SK-N-SH (cell line): ENCODE measurements around the gene KRT4. TPM values are rescaled to one million over a fixed set of nuclear protein-coding genes. Genes with fewer than 3 reads are reported as not detected.

Source experiments
- CTCF ChIA-PET: fragments of 300-600, 350-600 bp; formaldehyde crosslinking; extraction: SDS; loops from one replicate; lab custom pipeline; 2021; lab: Yijun Ruan, JAX
- POLR2A ChIA-PET: fragments of 350-600 bp; sonication (Branson Sonifier 250); formaldehyde crosslinking; extraction: SDS; loops from one replicate; lab custom pipeline; 2020; ENCODE audit warnings: antibody characterized with exemption, inconsistent platforms; lab: Yijun Ruan, JAX
- DNase-seq: peaks from one replicate; pipeline ENCODE4 v3.0.0; 2012
- H2AFZ ChIP-seq: fragments of 200-600 bp; sonication (generic); 2 replicates; pipeline ENCODE4 v1.8.1; 2016; ENCODE audit warnings: antibody characterized with exemption, mild to moderate bottlenecking, low read depth
- H3F3A ChIP-seq: fragments of 200-600 bp; sonication (generic); replicated peaks from 2 replicates; pipeline ENCODE3; 2016; ENCODE audit warnings: antibody characterized with exemption, mild to moderate bottlenecking; ENCODE audit not compliant: insufficient read depth
- H3K27ac ChIP-seq, 2 experiments: fragments of 200-500 bp in 1 of 2; fragments of 200-600 bp in 1 of 2; sonication (Bioruptor generic) in 1 of 2; sonication (generic), shearing (Covaris generic) in 1 of 2; 2 replicates each; pipeline versions ENCODE4 v1.5.1 to v1.6.1; 2014 to 2016; ENCODE audit warnings: low read depth in 2 of 2, inconsistent platforms in 1 of 2, low read length in 1 of 2, mild to moderate bottlenecking in 1 of 2, mixed read lengths in 1 of 2
- H3K27me3 ChIP-seq: fragments of 200-600 bp; sonication (generic), shearing (Covaris generic); 2 replicates; pipeline ENCODE4 v1.6.1; 2016; ENCODE audit warnings: mixed run types; ENCODE audit not compliant: insufficient read depth
- H3K36me3 ChIP-seq, 2 experiments: fragments of 200-500 bp in 1 of 2; fragments of 200-600 bp in 1 of 2; sonication (Bioruptor generic) in 1 of 2; sonication (generic) in 1 of 2; replicated peaks in 1 of 2; 2 replicates each; pipeline versions ENCODE3 to v1.5.1; 2014 to 2016; ENCODE audit warnings: low read length in 1 of 2, mild to moderate bottlenecking in 1 of 2; ENCODE audit not compliant: insufficient read depth in 2 of 2, control insufficient read depth in 1 of 2
- H3K4me1 ChIP-seq, 2 experiments: fragments of 200-500 bp in 1 of 2; fragments of 200-600 bp in 1 of 2; sonication (Bioruptor generic) in 1 of 2; sonication (generic), shearing (Covaris generic) in 1 of 2; 2 replicates each; pipeline versions ENCODE4 v1.5.1 to v1.6.1; 2014 to 2016; ENCODE audit warnings: low read depth in 1 of 2, low read length in 1 of 2, mixed run types in 1 of 2; ENCODE audit not compliant: insufficient read depth in 2 of 2, control insufficient read depth in 1 of 2
- H3K4me2 ChIP-seq: fragments of 200-600 bp; sonication (generic), shearing (Covaris generic); 2 replicates; pipeline ENCODE4 v1.6.1; 2017; ENCODE audit warnings: mixed run types
- H3K4me3 ChIP-seq, 2 experiments: fragments of 200-500 bp in 1 of 2; fragments of 200-600 bp in 1 of 2; sonication (Bioruptor generic) in 1 of 2; sonication (generic), shearing (Covaris generic) in 1 of 2; 2 replicates each; pipeline versions ENCODE4 v1.5.1 to v1.8.1; 2014 to 2016; ENCODE audit warnings: low read depth in 2 of 2, inconsistent platforms in 1 of 2, low read length in 1 of 2, mild to moderate bottlenecking in 1 of 2, mixed read lengths in 1 of 2, moderate library complexity in 1 of 2
- H3K79me2 ChIP-seq: fragments of 200-600 bp; sonication (generic); 2 replicates; pipeline ENCODE4 v1.8.1; 2017; ENCODE audit warnings: mild to moderate bottlenecking; ENCODE audit not compliant: insufficient read depth
- H3K9ac ChIP-seq: fragments of 200-600 bp; sonication (generic); 2 replicates; pipeline ENCODE4 v1.6.1; 2017; ENCODE audit warnings: mixed run types
- H3K9me2 ChIP-seq: fragments of 200-600 bp; sonication (generic); 2 replicates; pipeline ENCODE4 v1.6.1; 2017; ENCODE audit warnings: mixed run types
- H3K9me3 ChIP-seq: fragments of 200-600 bp; sonication (generic); 2 replicates; pipeline ENCODE4 v1.6.1; 2017; ENCODE audit warnings: mixed run types, mild to moderate bottlenecking, moderate library complexity
- H4K20me1 ChIP-seq: fragments of 200-600 bp; sonication (generic); 2 replicates; pipeline ENCODE4 v1.6.1; 2017; ENCODE audit warnings: mild to moderate bottlenecking, mixed run types; ENCODE audit not compliant: insufficient read depth
- CHD2 ChIP-seq: fragments of 150-350 bp; IDR thresholded peaks from 2 replicates; pipeline ENCODE4 v1.6.1; 2018; ENCODE audit warnings: low read length; ENCODE audit not compliant: partially characterized antibody
- ELF1 ChIP-seq: IDR thresholded peaks from 2 replicates; pipeline ENCODE4 v1.4.0; 2012
- FOXJ3 ChIP-seq: sonication (generic); formaldehyde crosslinking; IDR thresholded peaks from 2 replicates; pipeline ENCODE4 v1.5.1; 2020; ENCODE audit warnings: mild to moderate bottlenecking, missing genetic modification reagents
- FOXM1 ChIP-seq: IDR thresholded peaks from 2 replicates; pipeline ENCODE4 v1.4.0; 2012; ENCODE audit warnings: low read depth, mild to moderate bottlenecking
- GABPA ChIP-seq: IDR thresholded peaks from 2 replicates; pipeline ENCODE4 v1.4.0; 2012; ENCODE audit warnings: low read depth, mild to moderate bottlenecking
- GATA2 ChIP-seq: sonication (generic); formaldehyde crosslinking; IDR thresholded peaks from 2 replicates; pipeline ENCODE4 v1.5.0; 2020; ENCODE audit warnings: mild to moderate bottlenecking, missing genetic modification reagents
- MXI1 ChIP-seq: IDR thresholded peaks from 2 replicates; pipeline ENCODE4 v1.6.1; 2012; ENCODE audit warnings: mild to moderate bottlenecking, low read depth, low read length, improper control_type of control experiment
- NRF1 ChIP-seq: IDR thresholded peaks from 2 replicates; pipeline ENCODE4 v1.6.1; 2012; ENCODE audit warnings: low read depth, mild to moderate bottlenecking, low read length
- POLR2AphosphoS5 ChIP-seq: IDR thresholded peaks from 2 replicates; pipeline ENCODE4 v1.6.1; 2012; ENCODE audit warnings: low read depth, low read length
- RCOR1 ChIP-seq: fragments of 150-350 bp; IDR thresholded peaks from 2 replicates; pipeline ENCODE4 v1.6.1; 2017; ENCODE audit warnings: antibody characterized with exemption, low read length
- RXRA ChIP-seq: IDR thresholded peaks from 2 replicates; pipeline ENCODE4 v1.4.0; 2012; ENCODE audit warnings: low read depth, mild to moderate bottlenecking, borderline replicate concordance
- WGBS: methylation state at CpG from one replicate; pipeline ENCODE4 v1.1.6; 2017; ENCODE audit warnings: low lambda C conversion rate; 5-methylcytosine and 5-hydroxymethylcytosine counted together
- polyA plus RNA-seq, 3 experiments: library from polyadenylated mRNA; depleted of rRNA; stranded (reverse); fragments of >200 nt; gene quantifications; 2 replicates each; pipeline ENCODE4 v1.2.3, GENCODE V29; 2012
- TF ChIP-seq, protein P1 (sequence below): IDR thresholded peaks from 2 replicates; pipeline ENCODE4 v1.4.0; 2012; ENCODE audit warnings: low read depth, borderline replicate concordance
- TF ChIP-seq, protein P2 (sequence below): fragments of 150-350 bp; IDR thresholded peaks from 2 replicates; pipeline ENCODE4 v1.6.1; 2017; ENCODE audit warnings: antibody characterized with exemption, low read length, low read depth, borderline replicate concordance
- TF ChIP-seq, protein P3 (sequence below): IDR thresholded peaks from 2 replicates; pipeline ENCODE4 v1.6.1; 2012; ENCODE audit warnings: mild to moderate bottlenecking, low read depth, low read length, moderate library complexity
- TF ChIP-seq, protein P4 (sequence below): fragments of 150-350 bp; IDR thresholded peaks from 2 replicates; pipeline ENCODE4 v1.6.1; 2016; ENCODE audit warnings: mild to moderate bottlenecking, low read depth, low read length
- TF ChIP-seq, protein P5 (sequence below): IDR thresholded peaks from 2 replicates; pipeline ENCODE4; 2012
- TF ChIP-seq, protein P6 (sequence below): fragments of 200-600 bp; sonication (generic); IDR thresholded peaks from 2 replicates; pipeline ENCODE4 v1.6.1; 2017; ENCODE audit warnings: antibody characterized with exemption, mild to moderate bottlenecking, moderate library complexity

Gene KRT4
- polyA plus RNA-seq, 1 of the 3 experiments (the other 2 are of a cell fraction) = not detected

DNA sequence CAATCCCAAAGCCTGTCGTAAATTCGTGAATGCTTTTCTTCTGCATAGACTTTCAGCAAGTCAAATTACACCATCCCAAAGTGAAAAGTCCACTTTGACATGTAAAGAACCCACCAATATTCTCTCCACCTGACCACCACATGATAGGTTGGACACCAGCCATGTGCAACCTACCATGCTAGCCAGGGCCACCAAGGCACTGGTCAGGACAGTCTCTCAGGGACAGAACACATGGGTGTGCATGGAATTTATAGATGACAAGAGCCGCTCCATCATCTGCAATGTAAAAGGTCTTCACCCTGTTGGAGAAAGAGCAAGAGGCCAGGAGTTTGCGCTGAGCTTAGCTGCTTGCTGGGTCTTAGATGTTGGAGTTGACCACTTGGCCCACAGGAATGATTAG, 31.4 kb downstream of the KRT4 start:
- Histone ChIP-seq H3K27ac (no peak overlapping the region), H3K36me3 (no peaks in the 10 kb centered on the region), H3K9me2 (no peaks in the 10 kb centered on the region), H3K4me3 (no peak overlapping the region), H3K79me2 (no peaks in the 10 kb centered on the region), H3K9ac (no peak overlapping the region), H4K20me1 (no peaks in the 10 kb centered on the region), H3K9me3 (no peaks in the 10 kb centered on the region), H3K4me2 (no peak overlapping the region), H3K27me3 (peaks cover 17% of the 10 kb centered on the region; the same call in 1 of the 2 replicates), H3F3A (no peaks in the 10 kb centered on the region), H3K4me1 (no peaks in the 10 kb centered on the region), H2AFZ (no peak overlapping the region)
- POLR2A ChIA-PET = no interaction called here
- CTCF ChIA-PET = no interaction called here
- no peak for DNase-seq
- WGBS = 55% methylated on average over 4 of the region's 4 CpGs
- TF ChIP-seq, protein P1, sequence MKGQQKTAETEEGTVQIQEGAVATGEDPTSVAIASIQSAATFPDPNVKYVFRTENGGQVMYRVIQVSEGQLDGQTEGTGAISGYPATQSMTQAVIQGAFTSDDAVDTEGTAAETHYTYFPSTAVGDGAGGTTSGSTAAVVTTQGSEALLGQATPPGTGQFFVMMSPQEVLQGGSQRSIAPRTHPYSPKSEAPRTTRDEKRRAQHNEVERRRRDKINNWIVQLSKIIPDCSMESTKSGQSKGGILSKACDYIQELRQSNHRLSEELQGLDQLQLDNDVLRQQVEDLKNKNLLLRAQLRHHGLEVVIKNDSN = no peak
- TF ChIP-seq ELF1 (no peak), GABPA (no peak), GATA2 (CRISPR knock-in tag) (no peak)
- TF ChIP-seq, protein P2, sequence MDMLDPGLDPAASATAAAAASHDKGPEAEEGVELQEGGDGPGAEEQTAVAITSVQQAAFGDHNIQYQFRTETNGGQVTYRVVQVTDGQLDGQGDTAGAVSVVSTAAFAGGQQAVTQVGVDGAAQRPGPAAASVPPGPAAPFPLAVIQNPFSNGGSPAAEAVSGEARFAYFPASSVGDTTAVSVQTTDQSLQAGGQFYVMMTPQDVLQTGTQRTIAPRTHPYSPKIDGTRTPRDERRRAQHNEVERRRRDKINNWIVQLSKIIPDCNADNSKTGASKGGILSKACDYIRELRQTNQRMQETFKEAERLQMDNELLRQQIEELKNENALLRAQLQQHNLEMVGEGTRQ = no peak

DNA sequence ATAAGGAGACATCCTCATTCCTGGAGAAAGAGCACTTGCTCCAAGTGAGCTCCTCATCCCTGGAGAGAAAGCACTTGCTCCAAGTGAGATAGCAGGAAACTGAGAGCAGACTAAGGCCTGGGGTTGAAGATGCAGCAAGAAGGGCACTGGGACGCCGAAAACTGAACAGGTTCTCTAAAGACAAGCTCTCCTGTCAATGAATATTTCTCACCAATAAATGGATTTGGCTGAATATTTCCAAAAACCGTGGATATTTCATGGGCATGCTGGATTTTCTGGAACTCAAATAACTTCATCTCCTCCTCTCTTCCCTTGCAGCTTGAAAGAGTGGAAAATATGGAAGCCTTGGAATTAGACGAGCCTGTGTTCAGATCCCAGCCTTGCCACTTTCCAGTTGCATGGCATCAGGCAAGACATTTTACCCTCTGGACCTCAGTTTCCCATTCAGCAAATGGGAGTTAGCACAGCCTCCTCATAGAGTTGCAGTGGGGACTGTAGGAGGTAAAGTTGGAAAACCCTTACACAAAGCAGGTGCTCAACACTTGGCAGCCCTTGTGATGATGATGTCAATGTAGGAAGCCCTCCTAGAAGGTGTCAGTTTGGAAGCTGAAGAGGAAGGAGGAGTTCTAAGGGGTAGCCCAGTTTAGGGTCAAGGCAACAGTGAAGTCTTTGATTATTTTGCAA, 32.4 kb downstream of the KRT4 start:
- WGBS = 17% methylated on average over 4 of the region's 4 CpGs
- Histone ChIP-seq H3K9me2 (no peaks in the 10 kb centered on the region), H3K4me2 (no peak overlapping the region), H3F3A (no peaks in the 10 kb centered on the region), H3K4me1 (no peaks in the 10 kb centered on the region), H4K20me1 (no peaks in the 10 kb centered on the region), H2AFZ (no peak overlapping the region), H3K27ac (no peak overlapping the region), H3K4me3 (no peak overlapping the region), H3K79me2 (no peaks in the 10 kb centered on the region), H3K9me3 (no peaks in the 10 kb centered on the region), H3K9ac (no peak overlapping the region), H3K27me3 (peaks cover 17% of the 10 kb centered on the region; the same call in 1 of the 2 replicates), H3K36me3 (no peaks in the 10 kb centered on the region)
- TF ChIP-seq, protein P3, sequence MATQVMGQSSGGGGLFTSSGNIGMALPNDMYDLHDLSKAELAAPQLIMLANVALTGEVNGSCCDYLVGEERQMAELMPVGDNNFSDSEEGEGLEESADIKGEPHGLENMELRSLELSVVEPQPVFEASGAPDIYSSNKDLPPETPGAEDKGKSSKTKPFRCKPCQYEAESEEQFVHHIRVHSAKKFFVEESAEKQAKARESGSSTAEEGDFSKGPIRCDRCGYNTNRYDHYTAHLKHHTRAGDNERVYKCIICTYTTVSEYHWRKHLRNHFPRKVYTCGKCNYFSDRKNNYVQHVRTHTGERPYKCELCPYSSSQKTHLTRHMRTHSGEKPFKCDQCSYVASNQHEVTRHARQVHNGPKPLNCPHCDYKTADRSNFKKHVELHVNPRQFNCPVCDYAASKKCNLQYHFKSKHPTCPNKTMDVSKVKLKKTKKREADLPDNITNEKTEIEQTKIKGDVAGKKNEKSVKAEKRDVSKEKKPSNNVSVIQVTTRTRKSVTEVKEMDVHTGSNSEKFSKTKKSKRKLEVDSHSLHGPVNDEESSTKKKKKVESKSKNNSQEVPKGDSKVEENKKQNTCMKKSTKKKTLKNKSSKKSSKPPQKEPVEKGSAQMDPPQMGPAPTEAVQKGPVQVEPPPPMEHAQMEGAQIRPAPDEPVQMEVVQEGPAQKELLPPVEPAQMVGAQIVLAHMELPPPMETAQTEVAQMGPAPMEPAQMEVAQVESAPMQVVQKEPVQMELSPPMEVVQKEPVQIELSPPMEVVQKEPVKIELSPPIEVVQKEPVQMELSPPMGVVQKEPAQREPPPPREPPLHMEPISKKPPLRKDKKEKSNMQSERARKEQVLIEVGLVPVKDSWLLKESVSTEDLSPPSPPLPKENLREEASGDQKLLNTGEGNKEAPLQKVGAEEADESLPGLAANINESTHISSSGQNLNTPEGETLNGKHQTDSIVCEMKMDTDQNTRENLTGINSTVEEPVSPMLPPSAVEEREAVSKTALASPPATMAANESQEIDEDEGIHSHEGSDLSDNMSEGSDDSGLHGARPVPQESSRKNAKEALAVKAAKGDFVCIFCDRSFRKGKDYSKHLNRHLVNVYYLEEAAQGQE = no peak
- no peak for TF ChIP-seq RCOR1
- TF ChIP-seq CHD2 = no peak
- TF ChIP-seq RXRA = no peak
- TF ChIP-seq FOXM1 = no peak
- TF ChIP-seq, protein P4, sequence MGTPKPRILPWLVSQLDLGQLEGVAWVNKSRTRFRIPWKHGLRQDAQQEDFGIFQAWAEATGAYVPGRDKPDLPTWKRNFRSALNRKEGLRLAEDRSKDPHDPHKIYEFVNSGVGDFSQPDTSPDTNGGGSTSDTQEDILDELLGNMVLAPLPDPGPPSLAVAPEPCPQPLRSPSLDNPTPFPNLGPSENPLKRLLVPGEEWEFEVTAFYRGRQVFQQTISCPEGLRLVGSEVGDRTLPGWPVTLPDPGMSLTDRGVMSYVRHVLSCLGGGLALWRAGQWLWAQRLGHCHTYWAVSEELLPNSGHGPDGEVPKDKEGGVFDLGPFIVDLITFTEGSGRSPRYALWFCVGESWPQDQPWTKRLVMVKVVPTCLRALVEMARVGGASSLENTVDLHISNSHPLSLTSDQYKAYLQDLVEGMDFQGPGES = no peak
- TF ChIP-seq, protein P5, sequence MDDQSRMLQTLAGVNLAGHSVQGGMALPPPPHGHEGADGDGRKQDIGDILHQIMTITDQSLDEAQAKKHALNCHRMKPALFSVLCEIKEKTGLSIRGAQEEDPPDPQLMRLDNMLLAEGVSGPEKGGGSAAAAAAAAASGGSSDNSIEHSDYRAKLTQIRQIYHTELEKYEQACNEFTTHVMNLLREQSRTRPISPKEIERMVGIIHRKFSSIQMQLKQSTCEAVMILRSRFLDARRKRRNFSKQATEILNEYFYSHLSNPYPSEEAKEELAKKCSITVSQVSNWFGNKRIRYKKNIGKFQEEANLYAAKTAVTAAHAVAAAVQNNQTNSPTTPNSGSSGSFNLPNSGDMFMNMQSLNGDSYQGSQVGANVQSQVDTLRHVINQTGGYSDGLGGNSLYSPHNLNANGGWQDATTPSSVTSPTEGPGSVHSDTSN = no peak
- no peak for TF ChIP-seq POLR2AphosphoS5
- TF ChIP-seq NRF1 = no peak
- no peak for TF ChIP-seq MXI1
- no peak for TF ChIP-seq FOXJ3 (CRISPR knock-in tag)
- TF ChIP-seq, protein P6, sequence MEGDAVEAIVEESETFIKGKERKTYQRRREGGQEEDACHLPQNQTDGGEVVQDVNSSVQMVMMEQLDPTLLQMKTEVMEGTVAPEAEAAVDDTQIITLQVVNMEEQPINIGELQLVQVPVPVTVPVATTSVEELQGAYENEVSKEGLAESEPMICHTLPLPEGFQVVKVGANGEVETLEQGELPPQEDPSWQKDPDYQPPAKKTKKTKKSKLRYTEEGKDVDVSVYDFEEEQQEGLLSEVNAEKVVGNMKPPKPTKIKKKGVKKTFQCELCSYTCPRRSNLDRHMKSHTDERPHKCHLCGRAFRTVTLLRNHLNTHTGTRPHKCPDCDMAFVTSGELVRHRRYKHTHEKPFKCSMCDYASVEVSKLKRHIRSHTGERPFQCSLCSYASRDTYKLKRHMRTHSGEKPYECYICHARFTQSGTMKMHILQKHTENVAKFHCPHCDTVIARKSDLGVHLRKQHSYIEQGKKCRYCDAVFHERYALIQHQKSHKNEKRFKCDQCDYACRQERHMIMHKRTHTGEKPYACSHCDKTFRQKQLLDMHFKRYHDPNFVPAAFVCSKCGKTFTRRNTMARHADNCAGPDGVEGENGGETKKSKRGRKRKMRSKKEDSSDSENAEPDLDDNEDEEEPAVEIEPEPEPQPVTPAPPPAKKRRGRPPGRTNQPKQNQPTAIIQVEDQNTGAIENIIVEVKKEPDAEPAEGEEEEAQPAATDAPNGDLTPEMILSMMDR = no peak
- ChIA-PET POLR2A (no interaction called here), CTCF (interaction anchor here (0.6 to 0.9 kb wide), 2 partner anchors 9 to 108 kb away, joined by 3 read pairs; no protein-coding TSS in a partner anchor)
- DNase-seq = no peak
